LNCaP clone FGC (cell line): ENCODE data around the gene TP73.
"Not testable (repeated sequence)": the region's sequence is repeated elsewhere in the genome, so short reads cannot be mapped to it uniquely, and the experiment has no call there.

Experiments used
- DNase-seq: peaks from one replicate; pipeline ENCODE4 v3.0.0-alpha.2; 2011; ENCODE audit warnings: low read depth
- H3K4me3 ChIP-seq: 2 replicates; pipeline ENCODE4 v1.5.1; 2011; ENCODE audit warnings: mild to moderate bottlenecking, low read depth, low read length, control low read depth
- CTCF ChIP-seq: IDR thresholded peaks from 2 replicates; pipeline ENCODE4 v1.5.1; 2012; ENCODE audit warnings: mild to moderate bottlenecking; ENCODE audit not compliant: control insufficient read depth, insufficient read depth; ENCODE audit errors: extremely low read depth

Gene TP73

GRCh38 chr1:3620708-3621107, 31.6 kb upstream of the TP73 start:
- no peak overlapping the region for H3K4me3 ChIP-seq
- TF ChIP-seq CTCF = no peak
- DNase-seq = no peak

- 0 out of 2 replicates have a peak, but pooled peaks have one; percentile 20 for TF ChIP-seq CTCF
- DNase-seq, H3K4me3 ChIP-seq: not testable (repeated sequence)
Measured at GRCh38 chr1:3621151-3621671, 31.1 kb upstream of the TP73 start.

- DNase-seq = not testable (repeated sequence)
Measured at GRCh38 chr1:3622102-3622501, 30.2 kb upstream of the TP73 start.

GRCh38 chr1:3623441-3624199, 28.7 kb upstream of the TP73 start:
- DNase-seq = no peak
- no peak for TF ChIP-seq CTCF
- H3K4me3 ChIP-seq = peak overlapping the region; percentile 94

More at GRCh38 chr1:3622102-3622501, 30.2 kb upstream of the TP73 start:
- H3K4me3 ChIP-seq = not testable (repeated sequence)

GRCh38 chr1:3624200-3625136, 27.8 kb upstream of the TP73 start, which contains the start of gene TPRG1L:
TPRG1L (plus strand) TSS chr1:3625015; CDS start chr1:3625073, 58 bp downstream.
- TF ChIP-seq CTCF = no peak
- peak; percentile 77 for DNase-seq
- peak within 1 kb of the TSS; percentile 94 for H3K4me3 ChIP-seq

GRCh38 chr1:3625151-3625907, 27.0 kb upstream of the TP73 start:
- peak overlapping the region; percentile 94 for H3K4me3 ChIP-seq
- TF ChIP-seq CTCF = peak; percentile 20; the same call in 1 of the 2 replicates
- peak; percentile 21 for DNase-seq
